Central memory CD8-positive, alpha-beta T cell (primary cell): ENCODE measurements around the gene SMAP1.
"Not testable (repeated sequence)": the region's sequence is repeated elsewhere in the genome, so short reads cannot be mapped to it uniquely, and the experiment has no call there.

Experiments used
- ATAC-seq: fragments of 150-1000 bp; cut with Tn5 transposase; replicated peaks from 2 replicates; pipeline ENCODE4 v1.10.0; 2022; ENCODE audit warnings: mild to moderate bottlenecking, moderate FRiP score, moderate number of reproducible peaks; ENCODE audit not compliant: poor library complexity, severe bottlenecking; ENCODE audit errors: extremely low read depth
- DNase-seq, 2 donors: peaks; one replicate each; pipeline ENCODE4 v3.0.0; 2021; ENCODE audit warnings: low spot score in 2 of 2
- H3K27ac Mint-ChIP-seq: one replicate; pipeline ENCODE4 v1.8.0; 2022; ENCODE audit warnings: low read depth, mild to moderate bottlenecking, moderate library complexity, mixed read lengths
- H3K27me3 Mint-ChIP-seq: one replicate; pipeline ENCODE4 v1.8.0; 2022; ENCODE audit warnings: mixed read lengths
- H3K36me3 Mint-ChIP-seq: one replicate; pipeline ENCODE4 v1.8.0; 2022; ENCODE audit warnings: mild to moderate bottlenecking, moderate library complexity, mixed read lengths; ENCODE audit not compliant: insufficient read depth
- H3K4me1 Mint-ChIP-seq: one replicate; pipeline ENCODE4 v1.8.0; 2022; ENCODE audit warnings: mixed read lengths
- H3K4me3 Mint-ChIP-seq: one replicate; pipeline ENCODE4 v1.8.0; 2022; ENCODE audit warnings: mild to moderate bottlenecking, moderate library complexity, mixed read lengths
- H3K9me3 Mint-ChIP-seq: one replicate; pipeline ENCODE4 v1.8.0; 2022; ENCODE audit warnings: mixed read lengths

The SMAP1 gene

DNA sequence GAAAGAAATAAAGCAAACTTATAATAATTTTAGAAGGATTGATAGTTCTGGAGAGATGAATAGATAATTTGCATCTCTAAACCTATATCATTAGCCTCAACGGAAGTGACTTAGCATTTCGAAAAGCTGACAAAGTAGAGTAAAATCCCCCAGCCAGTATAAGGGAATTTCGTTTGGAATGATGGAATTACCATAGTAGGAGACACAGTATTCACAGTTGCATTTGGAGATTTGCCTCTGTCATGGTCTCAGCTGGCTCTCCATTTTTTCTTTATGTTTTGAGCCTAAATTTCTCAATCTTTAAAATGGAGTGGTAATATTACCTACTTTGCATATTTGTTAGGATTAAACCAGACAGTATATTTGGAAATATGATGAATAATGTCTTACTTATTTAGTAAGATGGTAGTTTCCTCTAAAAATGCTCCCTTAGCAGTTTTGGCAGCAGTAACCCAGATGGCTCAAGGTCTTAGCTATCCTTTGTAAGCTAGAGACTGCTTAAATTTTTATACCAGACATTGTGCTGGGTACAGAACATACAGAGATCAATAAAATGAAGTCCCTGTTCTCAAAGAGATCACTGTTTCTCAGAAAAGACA is 58.2 kb downstream of the SMAP1 start:
- Mint-ChIP-seq H3K9me3 (no peaks in the 10 kb centered on the region), H3K27ac (no peak overlapping the region), H3K36me3 (peaks cover 4% of the 10 kb centered on the region), H3K4me1 (peaks cover 40% of the 10 kb centered on the region), H3K4me3 (no peak overlapping the region), H3K27me3 (no peaks in the 10 kb centered on the region)
- DNase-seq (no peak), ATAC-seq (no peak)

GRCh38 chr6:70734381-70734780 is 66.7 kb downstream of the SMAP1 start:
- no peaks in the 10 kb centered on the region for H3K9me3 Mint-ChIP-seq
- H3K36me3 Mint-ChIP-seq: peaks cover 10% of the 10 kb centered on the region
- ATAC-seq: no peak
- no peak overlapping the region for H3K27ac Mint-ChIP-seq
- no peak overlapping the region for H3K4me3 Mint-ChIP-seq
- H3K4me1 Mint-ChIP-seq: peaks cover 23% of the 10 kb centered on the region
- H3K27me3 Mint-ChIP-seq: no peaks in the 10 kb centered on the region
- no peak for DNase-seq

DNA sequence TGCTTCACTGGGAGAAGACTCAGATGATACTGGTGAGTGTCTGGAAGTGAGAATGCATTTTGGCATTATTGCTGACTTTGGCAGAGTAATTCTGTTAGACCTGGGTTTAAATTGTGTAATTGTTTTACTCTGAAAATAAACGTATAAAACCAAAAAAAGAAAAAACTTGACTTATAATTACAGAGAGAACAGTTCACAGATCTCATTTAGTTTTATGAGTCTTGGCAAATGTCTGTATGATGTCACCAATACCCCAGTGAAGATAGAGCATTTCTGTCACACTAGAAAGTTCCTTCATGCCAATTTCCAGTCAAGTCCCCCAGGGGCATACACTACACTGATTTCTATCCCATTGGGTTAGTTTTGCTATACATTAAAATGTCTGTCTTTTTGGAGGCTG is 67.3 kb downstream of the SMAP1 start:
- ATAC-seq (no peak), DNase-seq (no peak)
- Mint-ChIP-seq H3K9me3 (no peaks in the 10 kb centered on the region), H3K36me3 (peaks cover 10% of the 10 kb centered on the region), H3K4me3 (no peak overlapping the region), H3K4me1 (peaks cover 17% of the 10 kb centered on the region), H3K27me3 (no peaks in the 10 kb centered on the region), H3K27ac (no peak overlapping the region)

GRCh38 chr6:70735513-70735912 is 67.8 kb downstream of the SMAP1 start:
- Mint-ChIP-seq H3K27ac (no peak overlapping the region), H3K27me3 (no peaks in the 10 kb centered on the region), H3K9me3 (no peaks in the 10 kb centered on the region), H3K4me1 (peaks cover 12% of the 10 kb centered on the region), H3K36me3 (peaks cover 11% of the 10 kb centered on the region), H3K4me3 (no peak overlapping the region)
- no peak for ATAC-seq
- no peak for DNase-seq

GRCh38 chr6:70738028-70738427 is 70.3 kb downstream of the SMAP1 start:
- H3K4me3 Mint-ChIP-seq: no peak overlapping the region
- peaks cover 16% of the 10 kb centered on the region for H3K36me3 Mint-ChIP-seq
- no peaks in the 10 kb centered on the region for H3K9me3 Mint-ChIP-seq
- no peak for DNase-seq
- peaks cover 11% of the 10 kb centered on the region for H3K4me1 Mint-ChIP-seq
- no peak for ATAC-seq
- no peak overlapping the region for H3K27ac Mint-ChIP-seq
- H3K27me3 Mint-ChIP-seq: no peaks in the 10 kb centered on the region

- peak overlapping the region; percentile 25 for H3K27ac Mint-ChIP-seq
- peaks cover 10% of the 10 kb centered on the region for H3K36me3 Mint-ChIP-seq
- H3K9me3 Mint-ChIP-seq: no peaks in the 10 kb centered on the region
- no peaks in the 10 kb centered on the region for H3K27me3 Mint-ChIP-seq
- H3K4me1 Mint-ChIP-seq: peaks cover 11% of the 10 kb centered on the region
- H3K4me3 Mint-ChIP-seq: no peak overlapping the region
- ATAC-seq (no peak), DNase-seq (no peak)
Observed at GRCh38 chr6:70739534-70739933, 71.9 kb downstream of the SMAP1 start.

- not testable (repeated sequence) for ATAC-seq, H3K9me3 Mint-ChIP-seq, H3K4me3 Mint-ChIP-seq, H3K36me3 Mint-ChIP-seq, H3K27ac Mint-ChIP-seq, H3K27me3 Mint-ChIP-seq, DNase-seq
- H3K4me1 Mint-ChIP-seq: peaks cover 14% of the 10 kb centered on the region
Observed at GRCh38 chr6:70740746-70741145, 73.1 kb downstream of the SMAP1 start.

- not testable (repeated sequence) for H3K27ac Mint-ChIP-seq, H3K27me3 Mint-ChIP-seq, DNase-seq, H3K9me3 Mint-ChIP-seq, H3K4me3 Mint-ChIP-seq, ATAC-seq, H3K36me3 Mint-ChIP-seq
- peaks cover 14% of the 10 kb centered on the region for H3K4me1 Mint-ChIP-seq
Observed at GRCh38 chr6:70742462-70742861, 74.8 kb downstream of the SMAP1 start.

DNA sequence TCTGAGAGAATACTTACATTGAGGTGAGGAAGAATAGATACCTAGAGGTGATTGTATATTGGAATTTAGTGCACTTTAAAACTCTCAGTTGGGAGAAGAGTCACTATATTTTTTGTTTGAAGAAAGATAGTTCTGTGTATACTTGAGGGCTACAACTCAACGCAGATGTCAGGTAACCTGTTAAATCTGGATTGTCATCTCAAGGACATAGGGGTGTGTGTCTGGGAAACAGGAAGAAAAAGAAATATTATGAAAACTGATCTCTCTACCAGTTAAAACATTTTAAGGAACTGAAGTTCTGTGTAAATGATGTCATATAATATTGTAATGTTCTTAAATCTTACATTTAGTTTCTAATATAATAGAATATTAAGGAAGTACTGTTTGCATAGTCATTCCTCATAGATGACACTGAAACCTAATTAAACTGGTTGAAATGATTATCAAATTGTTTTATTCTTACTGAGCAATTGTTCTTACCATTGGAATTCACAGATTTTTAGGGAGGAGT is 86.2 kb downstream of the SMAP1 start:
- Mint-ChIP-seq H3K36me3 (peaks cover 2% of the 10 kb centered on the region), H3K27me3 (no peaks in the 10 kb centered on the region), H3K4me3 (no peak overlapping the region), H3K27ac (no peak overlapping the region), H3K4me1 (peaks cover 22% of the 10 kb centered on the region), H3K9me3 (no peaks in the 10 kb centered on the region)
- no peak for ATAC-seq
- no peak for DNase-seq

DNA sequence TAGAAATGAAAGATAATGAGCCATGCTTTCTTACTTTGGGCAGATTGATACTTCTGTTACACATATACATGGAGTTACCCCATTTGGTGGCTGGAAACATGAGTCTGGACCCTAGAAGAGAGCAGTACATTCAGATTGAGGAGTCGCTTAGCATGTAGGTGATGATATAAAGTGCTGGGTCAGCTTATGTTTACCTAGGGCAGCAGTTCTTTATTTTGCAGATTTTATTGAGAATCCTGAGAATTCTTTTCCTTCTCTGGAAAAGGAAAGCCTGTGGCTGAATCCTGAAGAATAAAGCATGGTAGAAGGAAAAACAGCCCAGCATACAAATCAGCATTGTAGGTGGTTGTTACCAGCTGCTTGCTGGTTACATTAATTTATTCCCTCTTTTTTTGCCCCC is 91.2 kb downstream of the SMAP1 start:
- Mint-ChIP-seq H3K36me3 (no peaks in the 10 kb centered on the region), H3K4me3 (no peak overlapping the region), H3K27ac (no peak overlapping the region), H3K27me3 (no peaks in the 10 kb centered on the region), H3K9me3 (no peaks in the 10 kb centered on the region), H3K4me1 (peaks cover 5% of the 10 kb centered on the region)
- ATAC-seq (no peak), DNase-seq (no peak)

DNA sequence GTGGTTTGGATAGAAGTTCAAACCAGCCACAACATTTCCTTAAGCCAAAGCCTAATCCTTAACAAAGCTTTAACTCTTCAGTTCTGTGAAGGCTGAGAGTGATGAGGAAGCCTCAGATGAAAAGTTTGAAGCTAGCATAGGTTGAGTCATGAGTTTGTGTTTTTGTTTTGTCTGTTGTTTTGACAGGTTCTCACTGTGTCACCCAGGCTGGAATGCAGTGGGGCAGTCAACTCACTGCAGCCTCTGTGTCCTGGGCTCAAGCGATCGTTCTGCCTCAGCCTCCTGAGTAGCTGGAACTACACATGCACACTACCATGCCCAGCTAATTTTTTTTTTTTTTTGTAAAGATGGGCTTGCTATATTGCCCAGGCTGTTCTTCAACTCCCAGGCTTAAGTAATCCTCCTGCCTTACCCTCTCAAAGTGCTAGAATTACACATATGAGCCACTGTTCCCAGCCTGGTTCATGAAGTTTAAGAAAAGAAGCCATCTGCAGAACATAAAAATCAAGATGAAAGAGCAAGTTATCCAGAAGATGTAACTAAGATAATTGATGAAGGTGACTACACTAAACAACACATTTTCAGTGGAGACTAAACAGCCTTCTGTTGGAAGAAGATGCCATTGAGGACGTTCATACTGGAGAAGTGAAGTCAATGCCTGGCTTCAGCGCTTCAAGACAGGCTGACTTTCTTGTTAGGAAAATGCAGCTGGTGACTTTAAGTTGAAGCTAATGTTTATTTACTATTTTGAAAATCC is 96.2 kb downstream of the SMAP1 start:
- no peaks in the 10 kb centered on the region for H3K27me3 Mint-ChIP-seq
- no peaks in the 10 kb centered on the region for H3K36me3 Mint-ChIP-seq
- DNase-seq: no peak
- no peaks in the 10 kb centered on the region for H3K9me3 Mint-ChIP-seq
- no peak for ATAC-seq
- no peak overlapping the region for H3K4me3 Mint-ChIP-seq
- H3K4me1 Mint-ChIP-seq: peaks cover 10% of the 10 kb centered on the region
- H3K27ac Mint-ChIP-seq: no peak overlapping the region

DNA sequence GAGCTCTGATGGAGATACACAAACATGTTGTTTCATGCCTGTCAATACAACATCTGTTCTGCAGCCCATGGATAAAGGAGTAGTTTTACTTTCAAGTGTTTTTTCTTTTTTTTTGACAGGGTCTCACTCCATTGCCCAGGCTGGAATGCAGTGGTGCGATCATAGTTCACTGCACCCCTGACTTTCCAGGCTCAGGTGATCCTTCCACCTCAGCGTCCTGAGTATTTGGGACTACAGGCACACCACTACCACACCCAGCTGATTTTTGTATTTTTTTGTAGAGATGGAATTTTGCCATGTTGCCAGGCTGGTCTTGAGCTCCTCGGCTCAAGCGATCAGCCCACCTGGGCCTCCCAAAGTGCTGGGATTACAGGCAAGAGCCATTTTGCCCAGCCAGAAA is 97.0 kb downstream of the SMAP1 start:
- DNase-seq (no peak), ATAC-seq (no peak)
- Mint-ChIP-seq H3K27ac (no peak overlapping the region), H3K4me1 (peaks cover 12% of the 10 kb centered on the region), H3K4me3 (no peak overlapping the region), H3K9me3 (no peaks in the 10 kb centered on the region), H3K27me3 (no peaks in the 10 kb centered on the region), H3K36me3 (no peaks in the 10 kb centered on the region)

DNA sequence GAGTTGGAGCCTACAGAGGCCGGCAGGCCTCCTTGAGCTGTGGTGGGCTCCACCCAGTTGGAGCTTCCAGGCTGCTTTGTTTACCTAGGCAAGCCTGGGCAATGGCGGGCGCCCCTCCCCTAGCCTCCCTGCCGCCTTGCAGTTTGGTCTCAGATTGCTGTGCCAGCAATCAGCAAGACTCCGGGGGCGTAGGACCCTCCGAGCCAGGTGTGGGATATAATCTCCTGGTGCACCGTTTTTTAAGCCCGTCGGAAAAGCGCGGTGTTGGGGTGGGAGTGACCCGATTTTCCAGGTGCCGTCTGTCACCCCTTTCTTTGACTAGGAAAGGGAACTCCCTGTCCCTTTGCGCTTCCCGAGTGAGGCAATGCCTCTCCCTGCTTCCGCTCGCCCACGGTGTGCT is 103.7 kb downstream of the SMAP1 start:
- not testable (repeated sequence) for H3K36me3 Mint-ChIP-seq, H3K27ac Mint-ChIP-seq, DNase-seq, ATAC-seq, H3K27me3 Mint-ChIP-seq, H3K4me3 Mint-ChIP-seq, H3K9me3 Mint-ChIP-seq
- peaks cover 25% of the 10 kb centered on the region for H3K4me1 Mint-ChIP-seq
